ENCODE measurements around the gene MRPL37.

GRCh38 chr1:54263601-54264226, 63.7 kb downstream of the MRPL37 start:
- TF ChIP-seq CTCF (IDR thresholded peaks at IDR 0.05; ENCODE audit: control extremely low read depth in 1 of 3, insufficient read depth in 1 of 3, low read depth in 1 of 3, low read length in 3 of 3) (no peak), POLR2A (IDR thresholded peaks at IDR 0.05; ENCODE audit: control extremely low read depth in 1 of 2, low read depth in 2 of 2, low read length in 2 of 2) (no peak), JUN (IDR thresholded peaks at IDR 0.05; ENCODE audit: low read depth, low read length) (no peak), KDM5A (IDR thresholded peaks at IDR 0.05; ENCODE audit: low read length) (no peak), RNF2 (IDR thresholded peaks at IDR 0.05; ENCODE audit: borderline replicate concordance, low read depth, low read length, missing control alignments, poor library complexity, severe bottlenecking) (no peak), POLR2AphosphoS5 (IDR thresholded peaks at IDR 0.05; ENCODE audit: low read depth, low read length) (no peak), NANOG (IDR thresholded peaks at IDR 0.05; ENCODE audit: insufficient read depth, low read depth, low read length, poor library complexity, severe bottlenecking) (no peak), TCF12 (IDR thresholded peaks at IDR 0.05; ENCODE audit: low read depth, low read length) (no peak), YY1 (IDR thresholded peaks at IDR 0.05; ENCODE audit: low read depth, low read length) (no peak)

All from H1 (cell line).